ENCODE data around the gene WASF3.
A peak's percentile ranks its signal among the peaks of the same experiment; 100 is the strongest.
"Not testable (repeated sequence)": the region's sequence is repeated elsewhere in the genome, so short reads cannot be mapped to it uniquely, and the experiment has no call there.

The WASF3 gene

DNA sequence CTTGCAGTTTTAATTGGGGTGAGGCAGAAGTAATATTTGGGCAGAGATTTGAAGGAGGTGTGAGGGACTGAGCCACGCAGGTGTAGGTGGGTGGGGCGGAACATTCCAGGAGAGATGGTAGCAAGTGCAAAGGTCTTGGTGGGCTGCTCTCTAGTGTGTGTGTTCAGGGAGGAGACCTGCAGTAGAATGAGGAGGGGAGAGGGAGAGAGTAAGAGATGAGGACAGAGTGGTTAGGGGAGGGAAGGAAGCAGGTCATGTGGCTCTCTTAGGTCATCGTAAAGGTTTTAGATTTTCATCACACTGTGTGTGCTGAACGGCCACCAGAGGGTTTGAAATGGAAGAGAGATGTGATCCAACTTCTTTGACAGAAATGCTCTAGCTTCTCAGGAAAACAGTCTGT lies 33.5 kb downstream of the WASF3 start:
- no peak for DNase-seq

DNA sequence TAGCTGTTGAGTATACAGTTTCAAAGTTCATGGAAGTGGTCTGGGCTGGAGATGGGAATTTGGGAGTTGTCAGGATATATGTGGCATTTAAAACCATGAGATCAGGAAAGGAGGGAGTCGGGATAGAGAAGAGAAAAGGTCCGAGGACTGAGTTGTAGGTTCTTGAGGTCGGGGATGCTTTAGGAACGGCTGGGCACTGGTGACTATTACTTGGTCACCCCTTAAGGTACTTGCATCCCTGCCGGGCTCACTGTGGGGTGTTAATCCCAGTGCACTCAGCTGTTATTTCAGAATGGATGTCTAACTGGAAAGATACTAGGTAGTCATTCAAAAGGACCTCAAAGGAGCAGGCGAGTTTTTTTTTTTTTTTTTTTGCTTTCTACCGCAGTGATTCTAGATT lies 34.2 kb downstream of the WASF3 start:
- no peak for DNase-seq

DNA sequence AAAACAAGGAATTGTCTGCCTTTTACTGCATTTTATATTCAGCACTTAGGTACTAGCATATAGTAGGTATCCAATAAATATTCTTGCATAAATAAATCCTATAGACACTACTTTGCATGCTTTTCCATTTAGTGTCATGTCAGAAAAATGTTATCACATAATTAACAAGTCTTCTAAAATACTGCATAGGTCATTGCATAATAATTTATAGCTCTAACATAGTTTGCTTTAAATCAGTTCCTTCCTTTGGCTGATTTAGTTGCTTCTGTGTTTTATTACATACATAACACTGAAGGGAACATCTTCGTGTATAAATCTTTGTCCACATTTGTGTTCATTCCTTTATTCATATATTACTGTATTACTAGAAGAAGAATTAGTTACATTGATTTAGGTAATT lies 36.2 kb downstream of the WASF3 start:
- no peak for DNase-seq

DNA sequence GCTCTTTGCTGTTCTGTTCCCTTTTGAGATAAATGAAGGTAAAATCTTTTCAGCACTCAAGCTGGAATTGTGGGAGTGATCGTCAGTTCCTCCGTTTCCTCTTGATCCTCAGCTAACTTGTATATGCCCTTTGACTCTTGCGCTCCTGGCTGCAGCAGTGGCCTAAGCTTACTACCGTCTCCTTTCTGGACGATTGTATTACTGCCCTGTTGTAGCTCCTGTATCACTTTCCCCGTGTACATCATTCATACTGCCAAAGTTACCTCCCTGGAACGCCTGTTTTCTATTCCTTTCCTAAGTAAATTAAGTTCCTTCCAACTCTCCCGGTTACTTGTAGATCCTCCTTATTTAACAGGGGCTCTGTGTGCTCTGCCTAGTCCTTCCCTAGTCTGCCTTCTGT lies 36.9 kb downstream of the WASF3 start:
- no peak for DNase-seq

DNA sequence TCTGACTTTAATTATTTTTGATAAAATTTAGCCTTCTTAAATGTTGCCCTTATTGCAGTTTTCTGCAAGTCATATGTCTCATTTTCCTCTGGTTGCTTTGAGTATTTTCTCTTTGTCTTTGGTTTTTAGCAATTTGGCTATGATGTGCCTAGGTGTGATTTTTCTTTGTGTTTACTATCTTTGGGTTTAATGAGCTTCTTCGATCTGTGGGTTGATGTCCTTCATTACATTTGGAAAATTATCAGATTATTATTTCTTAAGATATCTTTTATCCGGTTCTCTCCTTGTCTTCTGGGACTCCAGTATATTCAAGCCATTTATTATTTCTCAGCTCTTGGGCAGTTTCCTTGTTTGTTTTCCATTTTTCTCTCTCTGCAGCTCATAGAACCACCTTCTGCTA lies 39.0 kb downstream of the WASF3 start:
- DNase-seq: no peak

DNA sequence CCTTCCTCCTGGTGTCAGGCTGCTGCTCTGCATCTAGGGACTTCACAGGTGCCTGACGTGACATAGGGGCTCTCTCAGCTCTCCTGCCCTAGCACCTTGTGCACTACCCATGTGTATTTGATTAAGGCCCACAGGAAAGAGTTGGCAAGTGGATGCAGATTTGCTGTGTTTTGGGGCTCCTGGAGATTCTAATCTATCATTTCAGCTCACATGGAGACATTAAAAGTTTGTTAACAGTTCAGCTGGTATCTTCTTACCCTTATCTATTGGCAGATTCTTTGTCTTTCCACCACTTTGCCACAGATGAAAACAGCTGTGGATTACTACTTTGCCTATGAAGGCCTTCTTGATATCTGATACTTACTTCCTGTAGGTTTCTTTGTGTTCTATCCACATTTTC lies 41.9 kb downstream of the WASF3 start:
- no peak for DNase-seq

DNA sequence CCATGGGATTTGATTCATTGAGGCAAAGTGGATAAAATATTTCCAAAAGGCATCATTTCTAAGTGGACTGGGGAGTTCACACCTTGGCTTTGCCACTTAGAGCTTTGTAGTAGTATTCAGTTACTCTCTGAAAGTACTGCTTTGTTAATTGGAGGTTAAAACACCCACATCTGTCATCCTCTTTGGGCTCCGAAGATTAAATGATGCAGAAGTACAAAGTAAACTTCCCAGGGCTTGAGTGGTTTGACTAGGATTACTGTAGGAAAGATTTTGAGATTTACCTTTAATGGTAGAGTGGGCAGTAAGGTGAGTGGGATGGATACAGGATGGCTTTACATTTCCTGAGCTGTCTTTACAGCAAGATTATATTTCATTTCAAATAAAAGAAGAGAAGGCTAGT lies 42.4 kb downstream of the WASF3 start:
- DNase-seq: peak; percentile 3

DNA sequence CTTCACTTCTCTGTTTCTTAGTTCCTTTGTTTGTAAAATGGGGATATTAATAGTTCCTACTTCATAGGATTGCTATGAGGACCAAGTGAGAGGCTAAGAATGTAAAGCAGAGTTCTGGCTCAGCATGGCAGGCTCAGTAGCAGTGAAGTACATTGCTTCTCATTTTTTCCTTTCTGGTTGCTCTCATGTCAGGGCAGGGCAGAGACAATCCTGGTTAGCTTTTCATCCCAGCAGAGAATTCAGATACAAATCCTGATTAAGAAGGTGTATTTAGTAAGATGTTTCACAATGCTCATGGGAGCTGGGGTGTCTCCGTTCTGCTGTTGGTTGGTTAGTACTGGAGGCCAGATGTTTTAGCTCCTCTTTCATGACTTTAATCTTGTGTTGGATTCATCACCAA lies 42.9 kb downstream of the WASF3 start:
- no peak for DNase-seq

DNA sequence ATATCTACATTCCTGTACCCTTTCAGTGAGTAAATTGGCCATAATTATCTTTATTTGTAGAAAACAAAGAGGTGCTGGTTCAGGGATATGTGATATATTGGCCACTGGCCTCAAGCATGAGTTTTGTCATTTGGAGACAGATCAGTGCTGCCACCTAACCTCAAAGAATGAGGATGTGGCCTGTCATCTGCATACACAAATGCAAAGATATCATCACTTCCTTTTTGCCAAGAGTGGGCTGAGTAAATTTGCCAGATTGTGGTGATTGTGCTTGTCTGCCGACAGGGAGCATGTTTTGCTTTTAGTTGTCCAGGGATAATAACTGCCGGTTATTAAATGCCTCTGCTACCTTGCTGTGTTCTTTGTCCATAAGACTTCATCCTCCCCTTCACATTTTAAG lies 44.2 kb downstream of the WASF3 start:
- DNase-seq: no peak

DNA sequence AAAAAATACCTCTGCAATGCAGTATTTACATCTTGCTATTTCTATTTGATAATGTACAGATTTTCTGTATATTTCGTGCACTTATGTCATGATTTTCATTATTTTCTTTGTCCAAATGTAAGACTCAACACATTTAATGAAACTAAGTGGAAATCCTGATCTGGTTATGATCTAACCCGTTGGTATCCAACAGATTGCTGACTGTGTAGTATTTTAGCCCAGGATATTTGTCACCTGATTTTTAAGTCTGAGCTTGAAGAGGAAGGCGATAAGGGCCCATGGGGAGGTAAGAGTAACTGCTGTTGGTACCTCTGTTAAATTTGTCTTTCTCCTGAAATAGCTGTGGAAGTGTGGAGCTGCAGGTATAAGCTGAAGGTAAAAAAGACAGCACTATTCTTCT lies 45.3 kb downstream of the WASF3 start:
- DNase-seq: no peak

DNA sequence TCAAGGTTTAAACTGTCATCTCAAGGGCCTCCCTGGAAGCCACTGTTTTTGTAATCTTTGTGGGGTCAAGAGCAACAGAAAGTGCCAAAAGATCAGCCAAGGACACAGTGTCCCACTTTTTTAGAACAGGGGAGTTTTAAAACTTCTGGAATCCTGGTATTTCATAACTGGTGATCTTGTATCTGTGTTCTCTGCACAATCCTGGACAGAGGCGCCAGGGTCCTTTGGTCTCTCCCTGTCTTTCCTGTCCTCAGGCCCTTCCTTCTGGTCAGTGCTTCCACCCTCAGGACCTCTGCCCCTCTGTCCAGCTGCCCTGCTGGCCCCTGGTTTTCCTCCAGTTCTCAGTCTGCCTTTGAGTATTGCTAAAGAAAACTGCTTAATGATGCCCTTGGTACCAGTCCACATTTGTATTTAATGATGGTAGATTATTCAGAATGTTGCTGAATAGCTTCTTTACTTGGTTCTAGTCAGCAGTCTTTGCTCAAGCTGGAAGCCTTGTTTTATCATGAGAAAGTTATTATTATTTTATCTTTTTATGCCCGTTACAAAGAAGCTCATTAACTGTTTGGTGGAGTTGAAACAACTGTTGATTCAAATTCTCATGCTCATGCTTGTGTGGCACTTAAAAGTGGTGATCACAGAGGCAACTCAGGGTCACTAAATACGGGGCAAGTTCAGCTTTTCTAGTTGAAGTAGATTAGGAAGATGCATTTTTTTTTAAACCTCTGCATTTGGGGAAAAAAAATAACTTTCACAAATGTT lies 47.5 kb downstream of the WASF3 start:
- DNase-seq: no peak

DNA sequence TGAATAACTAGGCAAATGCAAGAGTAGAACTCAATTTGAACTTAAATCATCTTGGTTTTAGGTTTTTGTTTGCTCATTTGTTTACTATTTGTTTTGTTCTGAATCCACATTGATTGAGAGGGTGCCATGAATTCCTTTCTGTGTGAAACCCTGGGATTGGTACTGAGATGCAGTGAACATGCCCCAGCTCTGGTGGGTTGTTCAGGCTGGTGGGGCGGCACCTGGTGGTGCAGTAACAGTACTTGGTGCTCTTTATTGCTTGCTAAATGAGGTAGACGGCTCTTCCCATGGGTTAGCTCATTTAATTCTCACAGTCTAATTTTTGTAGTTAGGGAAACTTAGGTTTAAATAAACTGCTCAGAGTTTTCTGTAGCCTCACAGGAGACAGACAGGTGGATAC lies 48.4 kb downstream of the WASF3 start:
- no peak for DNase-seq

DNA sequence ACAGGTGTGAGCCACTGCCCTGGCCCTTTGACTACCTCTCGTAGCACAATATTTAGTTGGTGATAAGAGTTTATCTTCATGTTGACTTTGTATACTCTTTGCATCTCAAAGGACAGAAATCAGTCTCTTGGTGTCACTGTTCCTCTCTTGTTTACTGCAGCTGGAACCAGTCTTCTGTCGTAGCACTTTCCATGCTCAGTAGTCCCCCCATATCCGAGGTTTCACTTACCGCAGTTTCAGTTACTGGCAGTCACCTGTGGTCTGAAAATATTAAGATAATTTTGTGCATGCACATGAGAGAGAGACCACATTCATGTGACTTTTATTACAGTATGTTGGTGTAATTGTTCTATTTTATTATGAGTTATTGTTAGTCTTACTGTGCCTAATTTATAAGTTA lies 49.1 kb downstream of the WASF3 start:
- no peak for DNase-seq

DNA sequence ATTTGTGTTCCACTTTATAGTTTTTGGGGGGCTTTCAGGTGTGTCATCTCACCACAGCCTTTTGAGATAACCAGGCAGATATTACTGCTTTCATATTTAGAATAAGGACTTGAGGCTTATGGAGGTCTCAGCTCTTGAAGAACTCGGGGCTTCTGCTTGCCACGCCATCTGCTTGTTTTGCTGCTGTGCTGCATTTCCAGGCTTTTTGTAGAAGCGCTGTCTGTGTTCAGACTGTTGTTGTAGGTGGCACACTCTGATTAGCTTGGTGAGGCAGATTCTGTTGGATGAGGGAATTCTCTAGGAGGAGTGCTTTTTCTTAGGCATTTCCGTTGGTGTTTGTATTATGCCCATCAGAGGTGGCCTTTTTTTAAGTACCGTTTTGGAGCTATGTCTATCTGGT lies 57.2 kb downstream of the WASF3 start:
- no peak for DNase-seq

DNA sequence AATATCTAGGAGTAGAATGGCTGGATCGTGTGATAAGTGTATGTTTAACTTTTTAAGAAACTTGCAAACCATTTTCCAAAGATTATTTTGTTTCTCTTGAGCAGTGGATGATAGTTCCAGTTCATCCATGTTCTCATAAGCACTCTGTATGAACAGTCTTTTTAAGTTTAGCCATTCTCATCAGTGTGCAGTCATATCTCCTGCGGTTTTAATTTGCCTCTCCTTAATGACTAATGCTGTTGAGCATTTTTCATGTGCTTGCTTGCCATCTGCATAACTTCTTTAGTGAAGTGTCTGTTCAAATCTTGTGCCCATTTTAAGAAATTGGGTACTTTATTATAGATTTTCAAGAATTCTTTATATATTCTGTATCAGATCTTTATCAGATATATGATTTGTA lies 58.6 kb downstream of the WASF3 start:
- DNase-seq: no peak

DNA sequence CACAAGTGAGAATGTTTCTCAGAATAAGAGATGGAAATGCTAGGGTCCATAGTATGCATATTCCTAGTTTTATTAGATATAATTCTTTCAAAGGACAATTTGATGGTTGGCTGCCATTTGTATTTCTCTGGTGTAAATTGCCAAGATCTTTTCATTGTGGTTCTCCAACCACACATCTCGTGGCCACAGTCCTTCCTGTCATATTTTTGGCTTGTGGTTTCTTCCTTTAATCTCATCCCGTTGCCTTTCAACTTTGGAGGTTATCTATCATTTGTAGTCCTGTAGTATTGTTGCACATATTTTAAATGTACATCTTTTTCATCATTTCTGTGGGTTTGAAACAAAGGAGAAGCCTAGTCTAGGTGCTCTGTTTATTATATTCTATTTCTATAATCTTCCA lies 61.2 kb downstream of the WASF3 start:
- DNase-seq: no peak

DNA sequence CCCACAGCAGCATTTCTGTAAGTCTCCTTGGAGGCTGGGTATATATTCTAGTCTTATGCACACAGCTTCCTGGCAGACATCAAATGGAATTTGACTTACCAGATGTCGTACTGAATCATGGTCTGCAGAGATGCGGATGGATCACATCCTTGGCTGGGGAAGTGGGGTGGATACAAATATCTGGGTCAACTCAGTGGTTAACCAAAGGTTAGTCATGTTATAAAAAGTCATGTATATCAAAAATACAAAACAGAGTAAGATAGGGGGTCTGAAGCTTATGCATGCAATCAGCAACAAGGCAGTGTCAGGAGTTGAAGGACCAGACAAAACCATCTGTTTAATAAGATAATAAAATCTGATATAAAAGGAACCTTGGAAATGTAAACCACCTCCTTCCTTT lies 61.9 kb downstream of the WASF3 start:
- no peak for DNase-seq

DNA sequence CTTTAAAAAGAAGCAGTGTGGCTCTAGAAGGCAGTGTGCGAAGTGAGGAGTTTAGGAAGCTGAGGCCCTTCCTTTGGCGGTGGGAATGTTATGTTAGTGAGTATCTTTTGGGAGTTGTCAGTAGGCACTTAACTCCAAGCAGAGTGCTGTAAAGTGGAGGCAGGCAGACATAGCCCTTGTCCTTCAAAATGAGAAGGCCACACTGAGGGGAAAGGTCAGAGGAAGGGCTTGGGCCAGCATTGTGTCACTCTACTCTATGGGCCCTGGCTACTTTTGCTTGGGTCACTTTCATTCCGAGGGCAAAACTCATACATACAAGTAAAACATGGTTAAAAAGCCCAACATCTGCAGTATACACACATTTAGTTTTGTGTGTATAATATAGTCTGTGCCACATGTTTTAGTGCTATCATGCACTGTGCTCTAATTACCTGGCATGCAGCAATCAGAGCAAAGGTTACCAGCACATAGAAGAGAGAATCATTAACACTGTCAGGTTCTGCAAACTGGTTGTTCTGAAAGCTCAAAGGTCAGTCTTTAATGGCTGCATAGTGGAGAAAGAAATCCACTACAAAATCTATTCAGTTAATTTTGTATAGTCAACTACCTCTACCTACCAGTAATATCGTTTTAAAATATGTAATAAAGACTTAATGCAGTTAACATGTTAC lies 64.4 kb downstream of the WASF3 start:
- no peak for DNase-seq

DNA sequence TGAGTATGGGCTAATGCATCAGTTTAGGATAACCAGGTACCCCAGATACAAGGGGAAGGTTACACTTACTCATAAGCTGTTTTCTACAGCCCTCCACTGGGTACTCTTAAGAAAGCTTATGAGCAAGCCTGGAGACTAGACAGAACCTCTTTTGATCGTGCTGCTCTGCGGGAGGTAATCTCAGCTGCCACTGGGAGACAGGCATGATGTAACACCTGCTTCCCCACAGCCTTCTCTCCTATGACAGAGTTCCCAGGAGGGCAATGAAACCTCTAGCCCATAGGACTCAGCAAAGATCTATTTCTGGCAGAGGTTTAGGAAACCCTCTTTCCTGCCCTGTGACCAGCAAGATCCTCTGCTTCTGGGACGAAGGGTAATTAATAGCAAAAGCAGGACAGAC lies 65.6 kb downstream of the WASF3 start:
- DNase-seq: no peak

DNA sequence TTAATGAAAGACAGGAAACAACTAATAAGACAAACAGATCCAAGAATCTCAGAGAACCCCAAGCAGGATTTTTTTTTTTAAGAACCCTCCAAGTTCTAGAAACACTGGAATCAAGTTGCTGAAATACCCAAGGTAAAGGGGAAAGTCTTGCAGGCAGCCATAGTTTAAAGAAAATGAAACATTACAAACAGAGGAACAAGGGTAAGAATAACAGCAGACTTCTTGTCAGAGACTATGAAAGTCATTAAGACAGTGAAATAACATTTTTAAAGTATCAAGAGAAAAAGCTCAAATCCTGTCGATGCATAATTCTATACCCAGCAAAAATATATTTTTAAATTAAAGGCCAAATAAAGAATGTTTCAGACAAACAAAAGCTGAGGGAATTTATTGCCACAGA lies 67.1 kb downstream of the WASF3 start:
- no peak for DNase-seq

DNA sequence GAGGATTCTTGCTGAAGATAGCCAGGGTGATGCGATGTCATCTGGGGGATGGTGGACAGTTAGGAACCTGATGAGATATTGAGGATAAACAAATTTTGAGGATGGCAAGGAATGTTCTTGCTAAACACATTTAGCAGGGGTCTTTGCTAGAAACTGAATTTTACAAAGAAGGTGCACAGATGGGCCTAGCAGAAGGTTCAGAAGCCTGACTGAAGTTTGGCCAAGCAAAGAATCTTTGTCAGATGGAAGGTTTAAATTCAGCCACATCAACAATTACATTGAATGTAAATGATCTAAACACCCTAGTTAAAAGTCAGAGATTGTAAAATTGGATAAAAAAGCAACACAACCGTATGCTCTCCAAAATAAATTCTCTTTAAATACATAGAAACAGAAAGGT lies 68.8 kb downstream of the WASF3 start:
- DNase-seq: no peak

DNA sequence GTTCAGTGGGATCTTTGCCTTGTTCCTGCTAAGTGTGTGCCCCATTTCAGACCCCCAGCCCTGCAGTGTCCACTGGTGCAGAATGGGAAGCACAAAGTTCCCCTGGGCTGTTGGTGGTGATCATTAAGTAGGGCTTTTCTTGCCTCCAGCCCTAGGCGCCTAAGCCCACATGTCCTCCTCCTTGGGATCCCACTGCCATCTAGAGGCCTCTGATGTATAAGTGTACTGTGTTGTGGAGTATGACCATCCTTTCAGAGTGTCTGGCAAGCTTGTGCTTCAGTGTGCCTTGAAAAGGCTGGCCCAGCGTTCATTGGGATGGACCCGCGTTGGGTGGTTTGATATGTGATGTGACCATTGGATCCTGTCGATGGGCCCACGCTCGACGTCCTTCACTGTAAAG lies 71.2 kb downstream of the WASF3 start:
- no peak for DNase-seq

DNA sequence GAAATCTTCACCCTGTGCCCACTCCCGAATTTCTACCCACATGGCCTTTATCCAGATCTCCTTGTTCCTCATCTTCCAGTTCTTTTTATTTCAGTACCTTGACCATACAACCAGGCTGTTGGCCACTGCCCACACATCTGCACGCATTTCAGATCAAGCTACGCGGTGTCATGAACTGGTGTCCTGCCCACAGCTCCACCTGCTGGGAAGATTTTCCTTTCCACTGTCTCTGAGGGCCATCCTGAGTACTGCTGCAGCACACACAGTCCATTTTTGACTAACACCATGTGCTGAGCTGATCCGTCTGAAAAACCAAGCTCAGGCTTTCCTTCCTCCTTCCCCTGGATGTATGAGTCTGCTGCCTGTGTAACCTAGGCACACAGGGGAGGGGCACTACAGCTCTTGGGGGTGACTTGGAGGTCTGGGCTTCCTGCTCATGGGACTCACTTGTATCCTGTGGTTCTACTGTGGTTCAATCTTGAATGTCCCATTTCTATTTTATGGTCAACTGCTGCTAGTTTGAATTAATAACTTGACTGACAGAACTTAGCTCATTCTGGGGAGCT lies 71.9 kb downstream of the WASF3 start:
- no peak for DNase-seq

DNA sequence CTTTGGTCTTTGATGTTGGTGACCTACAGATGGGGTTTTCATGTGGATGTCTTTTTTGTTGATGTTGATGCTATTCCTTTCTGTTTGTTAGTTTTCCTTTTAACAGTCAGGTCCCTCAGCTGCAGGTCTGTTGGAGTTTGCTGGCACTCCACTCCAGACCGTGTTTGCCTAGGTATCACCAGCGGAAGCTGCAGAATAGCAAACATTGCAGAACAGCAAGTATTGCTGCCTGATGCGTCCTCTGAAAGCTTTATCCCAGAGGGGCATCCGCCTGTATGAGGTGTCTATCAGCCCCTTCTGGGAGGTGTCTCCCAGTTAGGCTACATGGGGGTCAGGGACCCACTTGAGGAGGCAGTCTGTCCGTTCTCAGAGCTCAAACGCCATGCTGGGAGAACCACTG lies 78.2 kb downstream of the WASF3 start:
- DNase-seq: not testable (repeated sequence)

DNA sequence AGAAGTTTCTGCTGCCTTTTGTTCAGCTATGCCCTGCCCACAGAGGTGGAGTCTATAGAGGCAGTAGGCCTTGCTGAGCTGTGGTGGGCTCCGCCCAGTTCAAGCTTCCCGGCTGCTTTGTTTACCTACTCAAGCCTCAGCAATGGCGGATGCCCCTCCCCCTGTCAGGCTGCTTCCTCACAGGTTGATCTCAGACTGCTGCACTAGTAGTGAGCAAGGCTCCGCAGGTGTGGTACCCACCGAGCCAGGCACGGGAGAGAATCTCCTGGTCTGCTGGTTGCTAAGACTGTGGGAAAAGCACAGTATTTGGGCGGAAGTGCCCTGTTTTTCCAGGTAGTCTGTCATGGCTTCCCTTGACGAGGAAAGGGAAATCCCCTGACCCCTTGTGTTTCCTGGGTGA lies 78.6 kb downstream of the WASF3 start:
- DNase-seq: not testable (repeated sequence)

Measured in NCI-H187 treated with DMSO at 0.1 percent for 48 hours (cell line).